Mammary epithelial cell (primary cell): Measurements from ENCODE around the gene MIOS.

Experiments used
- CTCF ChIP-seq, 2 donors: IDR thresholded peaks in 1 of 2; conservative IDR thresholded peaks in 1 of 2; 2 replicates each; pipeline ENCODE4 v1.5.1; 2011 to 2012; ENCODE audit warnings: inconsistent platforms in 2 of 2, low read length in 2 of 2, mild to moderate bottlenecking in 2 of 2, control low read depth in 1 of 2, low read depth in 1 of 2; ENCODE audit not compliant: insufficient read depth in 1 of 2; ENCODE audit errors: extremely low read depth in 1 of 2
- EZH2 ChIP-seq: IDR thresholded peaks from 2 replicates; pipeline ENCODE4 v1.6.1; 2012; ENCODE audit warnings: low read length, inconsistent platforms, borderline replicate concordance

GRCh38 chr7:7539152-7539551, 27.5 kb upstream of the MIOS start:
- TF ChIP-seq CTCF (conservative IDR thresholded peaks at IDR 0.05 in 1 of 2, IDR thresholded peaks at IDR 0.05 in 1 of 2; ENCODE audit: extremely low read depth in 1 of 2, insufficient read depth in 1 of 2, low read depth in 1 of 2, low read length in 2 of 2) (no peak), EZH2 (no peak)
